IMR-90 (cell line): ENCODE results near the gene LDLRAD3. TPM values are rescaled to one million over a fixed set of nuclear protein-coding genes. Genes with fewer than 3 reads are reported as not detected.

ENCODE experiments used
- ATAC-seq: fragments of 200-7000 bp; cut with Tn5 transposase; 2 replicates; pipeline ENCODE4 v1.9.1; 2020; ENCODE audit warnings: low read depth, mild to moderate bottlenecking, moderate library complexity
- BruUV-seq: library from RNA; stranded (reverse); fragments of 400-500 nt; replicated peaks from 2 replicates; lab custom pipeline; 2021; lab: Mats Ljungman, UMichigan
- CTCF ChIA-PET: fragments of 300-600 bp; formaldehyde crosslinking; extraction: SDS; loops from one replicate; lab custom pipeline; 2021; ENCODE audit warnings: antibody characterized with exemption; lab: Yijun Ruan, JAX
- POLR2A ChIA-PET: fragments of 300-600 bp; sonication (Branson Sonifier 250); formaldehyde crosslinking; loops from one replicate; lab custom pipeline; 2022; ENCODE audit warnings: antibody characterized with exemption; ENCODE audit not compliant: unreplicated experiment; lab: Charles Lee
- DNase-seq: peaks from one replicate; pipeline ENCODE4 v3.0.0; 2013
- H2AFZ ChIP-seq: replicated peaks from 2 replicates; pipeline ENCODE3; 2013; ENCODE audit warnings: low read length, mild to moderate bottlenecking; ENCODE audit not compliant: poor library complexity
- H2AK5ac ChIP-seq: 2 replicates; pipeline ENCODE4 v1.6.1; 2013; ENCODE audit warnings: low read depth, low read length, inconsistent platforms
- H2AK9ac ChIP-seq: replicated peaks from 2 replicates; pipeline ENCODE3; 2013; ENCODE audit warnings: mild to moderate bottlenecking, low read depth, low read length, moderate library complexity; ENCODE audit not compliant: poor library complexity
- H2BK120ac ChIP-seq: 2 replicates; pipeline ENCODE4 v1.6.1; 2013; ENCODE audit warnings: low read depth, low read length, inconsistent platforms
- H2BK15ac ChIP-seq: 3 replicates; pipeline ENCODE4 v1.6.1; 2013; ENCODE audit warnings: low read depth, low read length, inconsistent platforms
- H2BK20ac ChIP-seq: 2 replicates; pipeline ENCODE4 v1.6.1; 2013; ENCODE audit warnings: low read depth, mild to moderate bottlenecking, inconsistent platforms, low read length, moderate library complexity
- H2BK5ac ChIP-seq: 2 replicates; pipeline ENCODE4 v1.6.1; 2013; ENCODE audit warnings: mild to moderate bottlenecking, low read depth, low read length, inconsistent platforms; ENCODE audit not compliant: poor library complexity, severe bottlenecking
- H3K14ac ChIP-seq: replicated peaks from 2 replicates; pipeline ENCODE4 v1.6.1; 2013; ENCODE audit warnings: low read depth, low read length, inconsistent platforms
- H3K18ac ChIP-seq: 2 replicates; pipeline ENCODE4 v1.6.1; 2013; ENCODE audit warnings: low read depth, low read length, control low read depth
- H3K23ac ChIP-seq: 2 replicates; pipeline ENCODE4 v1.6.1; 2013; ENCODE audit warnings: low read depth, low read length, inconsistent platforms
- H3K27ac ChIP-seq: 2 replicates; pipeline ENCODE4 v1.5.1; 2013; ENCODE audit warnings: mild to moderate bottlenecking, control low read depth, low read length; ENCODE audit not compliant: insufficient read depth
- H3K27me3 ChIP-seq: 2 replicates; pipeline ENCODE4 v1.6.1; 2013; ENCODE audit warnings: low read length; ENCODE audit not compliant: control insufficient read depth, insufficient read depth
- H3K36me3 ChIP-seq: 2 replicates; pipeline ENCODE4 v1.6.1; 2013; ENCODE audit warnings: low read length, mixed read lengths; ENCODE audit not compliant: control insufficient read depth, insufficient read depth
- H3K4ac ChIP-seq: 2 replicates; pipeline ENCODE4 v1.6.1; 2013; ENCODE audit warnings: low read depth, low read length, inconsistent platforms
- H3K4me1 ChIP-seq: 2 replicates; pipeline ENCODE4 v1.6.1; 2013; ENCODE audit warnings: low read length, mixed read lengths; ENCODE audit not compliant: control insufficient read depth, insufficient read depth
- H3K4me2 ChIP-seq: 2 replicates; pipeline ENCODE4 v1.6.1; 2013; ENCODE audit warnings: low read depth, mild to moderate bottlenecking, control low read depth, low read length, moderate library complexity
- H3K4me3 ChIP-seq: 2 replicates; pipeline ENCODE4 v1.5.1; 2013; ENCODE audit warnings: low read depth, mild to moderate bottlenecking, control low read depth, low read length, moderate library complexity; ENCODE audit not compliant: insufficient read depth
- H3K56ac ChIP-seq: 2 replicates; pipeline ENCODE4 v1.6.1; 2013; ENCODE audit warnings: low read length, inconsistent platforms; ENCODE audit not compliant: insufficient read depth; ENCODE audit errors: extremely low read depth
- H3K79me1 ChIP-seq, 2 experiments: 2 replicates each; pipeline ENCODE4 v1.6.1; 2013; ENCODE audit warnings: low read length in 2 of 2, inconsistent platforms in 1 of 2, low read depth in 1 of 2
- H3K9ac ChIP-seq: 2 replicates; pipeline ENCODE4 v1.6.1; 2013; ENCODE audit warnings: low read depth, low read length, control low read depth
- H3K9me1 ChIP-seq: 2 replicates; pipeline ENCODE4 v1.6.1; 2013; ENCODE audit warnings: low read length, inconsistent platforms; ENCODE audit not compliant: insufficient read depth
- H3K9me3 ChIP-seq: 2 replicates; pipeline ENCODE4 v1.6.1; 2013; ENCODE audit warnings: low read length; ENCODE audit not compliant: control insufficient read depth, insufficient read depth
- H4K20me1 ChIP-seq: 2 replicates; pipeline ENCODE4 v1.6.1; 2013; ENCODE audit warnings: low read length, inconsistent platforms; ENCODE audit not compliant: insufficient read depth
- H4K5ac ChIP-seq: 2 replicates; pipeline ENCODE4 v1.6.1; 2013; ENCODE audit warnings: mild to moderate bottlenecking, low read depth, low read length, control low read depth
- H4K8ac ChIP-seq, 2 experiments: 2 replicates each; pipeline ENCODE4 v1.6.1; 2013; ENCODE audit warnings: low read depth in 2 of 2, low read length in 2 of 2, control low read depth in 1 of 2, inconsistent platforms in 1 of 2
- H4K91ac ChIP-seq: 2 replicates; pipeline ENCODE4 v1.6.1; 2013; ENCODE audit warnings: low read depth, low read length, inconsistent platforms; ENCODE audit not compliant: insufficient read depth
- FOS ChIP-seq: fragments of 150-350 bp; IDR thresholded peaks from 2 replicates; pipeline ENCODE4 v1.6.1; 2016; ENCODE audit warnings: low read depth, low read length
- MAFK ChIP-seq: IDR thresholded peaks from 2 replicates; pipeline ENCODE4 v1.6.1; 2012; ENCODE audit warnings: low read depth, low read length, improper control_type of control experiment
- NFE2L2 ChIP-seq: fragments of 150-350 bp; IDR thresholded peaks from 2 replicates; pipeline ENCODE4 v1.6.1; 2016; ENCODE audit warnings: low read depth, mild to moderate bottlenecking, low read length
- RAD21 ChIP-seq: IDR thresholded peaks from 2 replicates; pipeline ENCODE4 v1.6.1; 2012; ENCODE audit warnings: low read length, improper control_type of control experiment
- RCOR1 ChIP-seq: IDR thresholded peaks from 2 replicates; pipeline ENCODE4 v1.6.1; 2012; ENCODE audit warnings: mild to moderate bottlenecking, low read length, improper control_type of control experiment; ENCODE audit not compliant: insufficient replicate concordance
- WGBS, 2 experiments: methylation state at CpG; one replicate each; pipeline versions ENCODE4 v1.1.5 to v1.1.7; 2013; ENCODE audit warnings: missing lambda C conversion rate in 2 of 2; ENCODE audit not compliant: insufficient read length in 1 of 2; ENCODE audit errors: extremely low coverage in 2 of 2; 5-methylcytosine and 5-hydroxymethylcytosine counted together
- dilution Hi-C: fragments of 300-500 bp; cut with HindIII; formaldehyde crosslinking; loops from one replicate; pipeline ENCODE4 v1.14.3; 2018; ENCODE audit warnings: low sequenced_read_pairs; ENCODE audit not compliant: unreplicated experiment
- in situ Hi-C: fragments of 300-500 bp; cut with MboI; formaldehyde crosslinking; loops from 3 replicates; pipeline ENCODE4 v1.14.3; 2019; ENCODE audit warnings: low sequenced_read_pairs, inconsistent platforms, mixed read lengths
- intact Hi-C: fragments of 100-400 bp; cut with micrococcal nuclease; formaldehyde crosslinking; loops from 2 replicates; pipeline ENCODE4 v1.10.0; 2022
- polyA plus RNA-seq, 3 experiments: library from polyadenylated mRNA; depleted of rRNA; stranded (reverse); fragments of >200 nt; gene quantifications; 2 replicates each; pipeline ENCODE4 v1.2.3, GENCODE V29; 2012; ENCODE audit warnings: low replicate concordance in 1 of 3
- total RNA-seq: library from RNA; depleted of rRNA; stranded (reverse); fragments of >200 nt; gene quantifications from 2 replicates; pipeline ENCODE4 v1.2.3, GENCODE V29; 2012
- TF ChIP-seq, protein P1 (sequence below): fragments of 150-350 bp; IDR thresholded peaks from 2 replicates; pipeline ENCODE4 v1.6.1; 2017; ENCODE audit warnings: mild to moderate bottlenecking, antibody characterized with exemption, low read length, low read depth

The LDLRAD3 gene
- total and polyA plus RNA-seq, 2 of the 4 experiments (the other 2 are of a cell fraction), result 2.7 to 6.4 TPM

DNA sequence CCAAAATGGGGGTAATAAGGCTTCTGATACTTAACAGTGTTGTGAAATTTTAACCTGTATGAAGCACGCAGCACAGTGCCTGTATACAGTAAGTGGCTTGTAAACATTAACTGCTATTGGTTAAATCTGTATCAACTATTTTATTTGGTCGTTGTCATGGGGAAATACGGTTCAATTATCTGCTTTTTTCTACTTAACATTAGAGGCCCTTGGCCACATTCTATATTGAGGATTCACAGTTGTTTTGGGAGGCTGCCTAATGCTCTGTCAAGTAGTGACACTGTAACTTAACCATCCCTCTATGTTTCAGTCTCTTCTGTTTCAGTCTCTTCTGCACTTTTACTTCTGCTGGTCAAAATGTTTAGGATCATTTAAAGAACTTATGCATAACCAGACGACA is 95.6 kb downstream of the LDLRAD3 start:
- in situ Hi-C loops (loop anchor here (10.0 kb wide), 1 partner anchor 225 kb away; no protein-coding TSS in a partner anchor), dilution Hi-C loops (no loop called here), intact Hi-C loops (loop anchor here (10.0 kb wide), 1 partner anchor 215 kb away; no protein-coding TSS in a partner anchor)
- H4K5ac ChIP-seq, result no peak overlapping the region
- H4K91ac ChIP-seq, result no peak overlapping the region
- no peak overlapping the region for H2BK20ac ChIP-seq
- H3K36me3 ChIP-seq, result no peaks in the 10 kb centered on the region
- no peaks in the 10 kb centered on the region for H3K9me3 ChIP-seq
- H2AFZ ChIP-seq, result no peak overlapping the region
- H2BK5ac ChIP-seq, result no peak overlapping the region
- H2BK15ac ChIP-seq, result no peak overlapping the region
- DNase-seq (no peak), ATAC-seq (no peak)
- H3K18ac ChIP-seq, result no peak overlapping the region
- POLR2A ChIA-PET, result no interaction called here
- H2AK5ac ChIP-seq, result no peak overlapping the region
- no peak overlapping the region for H3K9ac ChIP-seq
- no peaks in the 10 kb centered on the region for H3K27me3 ChIP-seq
- H3K27ac ChIP-seq, result no peak overlapping the region
- H2AK9ac ChIP-seq, result no peak overlapping the region
- no peak overlapping the region for H2BK120ac ChIP-seq
- no CpG with 5 or more reads among the region's 4 CpGs for WGBS, 2 experiments
- BruUV-seq, result no TSS peak
- no peak overlapping the region for H3K56ac ChIP-seq
- no peak overlapping the region for H3K23ac ChIP-seq
- TF ChIP-seq RCOR1 (no peak), NFE2L2 (no peak), MAFK (no peak), FOS (no peak), RAD21 (no peak)
- TF ChIP-seq, protein P1, sequence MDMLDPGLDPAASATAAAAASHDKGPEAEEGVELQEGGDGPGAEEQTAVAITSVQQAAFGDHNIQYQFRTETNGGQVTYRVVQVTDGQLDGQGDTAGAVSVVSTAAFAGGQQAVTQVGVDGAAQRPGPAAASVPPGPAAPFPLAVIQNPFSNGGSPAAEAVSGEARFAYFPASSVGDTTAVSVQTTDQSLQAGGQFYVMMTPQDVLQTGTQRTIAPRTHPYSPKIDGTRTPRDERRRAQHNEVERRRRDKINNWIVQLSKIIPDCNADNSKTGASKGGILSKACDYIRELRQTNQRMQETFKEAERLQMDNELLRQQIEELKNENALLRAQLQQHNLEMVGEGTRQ, result no peak
- CTCF ChIA-PET, result interaction anchor here (0.7 to 1.7 kb wide), 2 partner anchors 92 to 189 kb away, joined by 3 to 9 read pairs; no protein-coding TSS in a partner anchor
- H3K9me1 ChIP-seq, result peaks cover 3% of the 10 kb centered on the region; the same call in 1 of the 2 replicates
- no peaks in the 10 kb centered on the region for H4K20me1 ChIP-seq
- H3K79me1 ChIP-seq, result peaks cover 0 to 12% of the 10 kb centered on the region in 2 experiments; a peak in 1 of 4 replicates
- no peak overlapping the region for H3K14ac ChIP-seq
- H3K4me2 ChIP-seq, result no peak overlapping the region
- H3K4ac ChIP-seq, result no peak overlapping the region
- no peak overlapping the region for H3K4me3 ChIP-seq
- H4K8ac ChIP-seq, result no peak overlapping the region
- peaks cover 11% of the 10 kb centered on the region for H3K4me1 ChIP-seq
